HG03097 (cell line): ENCODE results near the gene CCSER1.
"Not testable (repeated sequence)": the region's sequence is repeated elsewhere in the genome, so short reads cannot be mapped to it uniquely, and the experiment has no call there.

Experiments
- ATAC-seq: cut with Tn5 transposase; IDR thresholded peaks from one replicate; pipeline ENCODE4 v1.9.1; 2021; ENCODE audit not compliant: unreplicated experiment, low FRiP score

The CCSER1 gene

GRCh38 chr4:91426725-91427124 lies 1299.5 kb downstream of the CCSER1 start:
- ATAC-seq, result no peak

GRCh38 chr4:91427171-91427570 lies 1300.0 kb downstream of the CCSER1 start:
- ATAC-seq, result no peak

GRCh38 chr4:91434631-91435030 lies 1307.4 kb downstream of the CCSER1 start:
- no peak for ATAC-seq

- ATAC-seq, result no peak
Measured at GRCh38 chr4:91436556-91436955, 1309.4 kb downstream of the CCSER1 start.

- ATAC-seq, result no peak
Measured at GRCh38 chr4:91447168-91447567, 1320.0 kb downstream of the CCSER1 start.

- ATAC-seq, result no peak
Measured at GRCh38 chr4:91448668-91449330, 1321.6 kb downstream of the CCSER1 start.

GRCh38 chr4:91454111-91454510 lies 1326.9 kb downstream of the CCSER1 start:
- ATAC-seq, result no peak

- ATAC-seq, result not testable (repeated sequence)
Measured at GRCh38 chr4:91462566-91462965, 1335.4 kb downstream of the CCSER1 start.

GRCh38 chr4:91470671-91471070 lies 1343.5 kb downstream of the CCSER1 start:
- ATAC-seq, result no peak

- ATAC-seq, result no peak
Measured at GRCh38 chr4:91471280-91471679, 1344.1 kb downstream of the CCSER1 start.

GRCh38 chr4:91472046-91472445 lies 1344.9 kb downstream of the CCSER1 start:
- ATAC-seq, result no peak

GRCh38 chr4:91485415-91485814 lies 1358.2 kb downstream of the CCSER1 start:
- no peak for ATAC-seq

- no peak for ATAC-seq
Measured at GRCh38 chr4:91488946-91489345, 1361.8 kb downstream of the CCSER1 start.

- ATAC-seq, result no peak
Measured at GRCh38 chr4:91497892-91498291, 1370.7 kb downstream of the CCSER1 start.

GRCh38 chr4:91502365-91502764 lies 1375.2 kb downstream of the CCSER1 start:
- ATAC-seq, result no peak

- no peak for ATAC-seq
Measured at GRCh38 chr4:91513326-91513725, 1386.1 kb downstream of the CCSER1 start.

- ATAC-seq, result no peak
Measured at GRCh38 chr4:91519155-91519554, 1392.0 kb downstream of the CCSER1 start.

- ATAC-seq, result no peak
Measured at GRCh38 chr4:91525621-91526020, 1398.4 kb downstream of the CCSER1 start.

- ATAC-seq, result no peak
Measured at GRCh38 chr4:91527056-91527455, 1399.9 kb downstream of the CCSER1 start.

GRCh38 chr4:91567594-91567993 lies 1440.4 kb downstream of the CCSER1 start:
- ATAC-seq, result no peak

GRCh38 chr4:91577864-91578263 lies 1450.7 kb downstream of the CCSER1 start:
- no peak for ATAC-seq

GRCh38 chr4:91590260-91590659 lies 1463.1 kb downstream of the CCSER1 start:
- no peak for ATAC-seq

GRCh38 chr4:91592125-91592524 lies 1464.9 kb downstream of the CCSER1 start:
- no peak for ATAC-seq
